Spinal cord (tissue), 10 donors: ENCODE measurements around the gene CPE. TPM values are rescaled to one million over a fixed set of nuclear protein-coding genes. Genes with fewer than 3 reads are reported as not detected.

Source experiments
- DNase-seq, 6 donors: peaks; one replicate each; pipeline versions ENCODE4 v3.0.0 to v3.0.0-alpha.2; 2013 to 2015; ENCODE audit warnings: low spot score in 6 of 6, low read depth in 4 of 6
- H3K27ac ChIP-seq: one replicate; pipeline ENCODE4 v1.5.1; 2013; ENCODE audit warnings: low read depth, low read length, control low read depth
- H3K27me3 ChIP-seq: one replicate; pipeline ENCODE4 v1.6.1; 2013; ENCODE audit warnings: low read length; ENCODE audit not compliant: control insufficient read depth, insufficient read depth
- H3K36me3 ChIP-seq: one replicate; pipeline ENCODE4 v1.6.1; 2013; ENCODE audit warnings: low read length; ENCODE audit not compliant: control insufficient read depth, insufficient read depth
- H3K4me1 ChIP-seq: one replicate; pipeline ENCODE4 v1.6.1; 2013; ENCODE audit warnings: low read length; ENCODE audit not compliant: control insufficient read depth, insufficient read depth
- H3K4me3 ChIP-seq: one replicate; pipeline ENCODE4 v1.5.1; 2013; ENCODE audit warnings: low read depth, low read length, control low read depth
- H3K9me3 ChIP-seq: one replicate; pipeline ENCODE4 v1.6.1; 2013; ENCODE audit warnings: low read length; ENCODE audit not compliant: control insufficient read depth, insufficient read depth
- WGBS: methylation state at CpG from one replicate; pipeline ENCODE4 v1.1.5; 2013; ENCODE audit warnings: missing lambda C conversion rate; ENCODE audit not compliant: insufficient coverage; 5-methylcytosine and 5-hydroxymethylcytosine counted together
- polyA plus RNA-seq, 2 donors: library from polyadenylated mRNA; unstranded; fragments of 120-200 nt; gene quantifications; one replicate each; pipeline ENCODE4 v1.2.1, GENCODE V29; 2013; ENCODE audit not compliant: insufficient read length in 2 of 2
- total RNA-seq, 2 donors: library from RNA; depleted of rRNA in 1 of 2; stranded (reverse); fragments of 120-200 nt in 1 of 2; fragments of >200 nt in 1 of 2; gene quantifications; one replicate each; pipeline versions ENCODE4 v1.2.3 to v1.2.4, GENCODE V29; 2013 to 2014
- donor health status: healthy.

Gene CPE
- total and polyA plus RNA-seq, 4 donors = 500 to 629 (median 586) TPM

GRCh38 chr4:165508372-165509120, 129.7 kb downstream of the CPE start:
- no peak overlapping the region for H3K27ac ChIP-seq
- no peaks in the 10 kb centered on the region for H3K36me3 ChIP-seq
- DNase-seq = no peak
- no peaks in the 10 kb centered on the region for H3K27me3 ChIP-seq
- H3K9me3 ChIP-seq = no peaks in the 10 kb centered on the region
- 100% methylated on average over 5 of the region's 6 CpGs for WGBS
- no peak overlapping the region for H3K4me3 ChIP-seq
- no peaks in the 10 kb centered on the region for H3K4me1 ChIP-seq

- no peaks in the 10 kb centered on the region for H3K36me3 ChIP-seq
- H3K27me3 ChIP-seq = no peaks in the 10 kb centered on the region
- no peak overlapping the region for H3K27ac ChIP-seq
- H3K9me3 ChIP-seq = no peaks in the 10 kb centered on the region
- H3K4me1 ChIP-seq = no peaks in the 10 kb centered on the region
- no peak overlapping the region for H3K4me3 ChIP-seq
- peak in 2 of 6 donors; percentile 57 to 85 for DNase-seq
- WGBS = 47% methylated on average over 4 of the region's 5 CpGs
These were observed 133.6 kb downstream of the CPE start for GRCh38 chr4:165512424-165512823.

- Histone ChIP-seq H3K36me3 (no peaks in the 10 kb centered on the region), H3K4me3 (no peak overlapping the region), H3K27ac (no peak overlapping the region), H3K27me3 (no peaks in the 10 kb centered on the region), H3K9me3 (no peaks in the 10 kb centered on the region), H3K4me1 (no peaks in the 10 kb centered on the region)
- WGBS = 100% methylated on average over 1 of the region's 2 CpGs
- DNase-seq = no peak
These were observed 135.9 kb downstream of the CPE start for GRCh38 chr4:165514739-165515138.

- no peak for DNase-seq
These were observed 136.4 kb downstream of the CPE start for GRCh38 chr4:165515201-165515600.

DNA sequence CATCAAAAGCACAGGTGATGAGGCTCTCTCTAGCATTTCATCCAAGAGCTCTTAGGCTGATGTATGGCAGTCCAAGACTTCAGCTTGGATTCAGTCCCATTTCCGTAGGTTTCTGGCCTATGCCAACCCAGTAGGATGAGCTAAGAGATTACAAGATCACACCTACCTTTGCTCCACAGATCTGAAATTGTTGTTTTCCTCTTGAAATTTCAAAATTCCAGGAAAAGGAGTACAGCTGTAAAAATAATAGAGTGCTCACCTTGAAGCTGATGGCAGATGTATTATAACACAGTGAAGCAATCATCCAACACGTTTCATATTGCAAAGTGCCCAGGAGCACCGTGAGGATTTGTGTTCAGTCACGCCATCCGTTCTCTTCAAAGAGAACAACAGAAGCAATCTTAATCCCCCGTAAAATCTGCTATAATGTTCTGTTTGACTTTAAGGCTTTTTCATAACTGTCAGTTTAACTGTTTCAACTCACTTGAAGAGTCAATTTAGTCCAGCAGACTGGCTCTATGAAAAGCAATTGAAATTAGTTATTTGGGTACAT, 137.5 kb downstream of the CPE start:
- Histone ChIP-seq H3K4me1 (no peaks in the 10 kb centered on the region), H3K9me3 (no peaks in the 10 kb centered on the region), H3K27me3 (no peaks in the 10 kb centered on the region), H3K27ac (no peak overlapping the region), H3K4me3 (no peak overlapping the region), H3K36me3 (no peaks in the 10 kb centered on the region)
- WGBS = 100% methylated on average over 1 of the region's 6 CpGs
- DNase-seq = peak in 1 of 6 donors; percentile 26

More at GRCh38 chr4:165515201-165515600, 136.4 kb downstream of the CPE start:
- Histone ChIP-seq H3K27me3 (no peaks in the 10 kb centered on the region), H3K27ac (no peak overlapping the region), H3K4me3 (no peak overlapping the region), H3K4me1 (no peaks in the 10 kb centered on the region), H3K9me3 (no peaks in the 10 kb centered on the region), H3K36me3 (no peaks in the 10 kb centered on the region)
- WGBS = 92% methylated on average over 2 of the region's 2 CpGs

DNA sequence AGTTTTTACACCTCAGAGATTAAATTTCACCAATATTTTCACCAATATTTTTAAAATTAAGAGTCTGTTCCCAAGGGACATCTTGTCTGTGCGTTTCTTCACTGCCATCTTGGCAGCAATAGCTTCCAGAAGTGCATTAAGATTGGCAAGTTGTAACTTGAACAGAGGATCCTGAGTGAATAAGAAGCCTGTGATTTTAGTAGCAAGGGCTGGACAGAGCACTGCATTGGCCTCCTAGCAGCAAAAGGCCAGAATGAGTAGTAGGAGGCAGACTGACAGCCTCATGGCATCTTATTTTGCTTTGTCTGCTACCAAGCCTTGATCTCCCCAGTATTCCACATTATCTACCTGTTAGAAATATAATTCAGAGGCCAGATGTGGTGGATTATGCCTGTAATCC, 138.4 kb downstream of the CPE start:
- H3K36me3 ChIP-seq = no peaks in the 10 kb centered on the region
- no peak overlapping the region for H3K4me3 ChIP-seq
- DNase-seq = no peak
- no peaks in the 10 kb centered on the region for H3K27me3 ChIP-seq
- no peaks in the 10 kb centered on the region for H3K9me3 ChIP-seq
- no peaks in the 10 kb centered on the region for H3K4me1 ChIP-seq
- H3K27ac ChIP-seq = no peak overlapping the region
- 100% methylated on average over 1 of the region's 1 CpG for WGBS

GRCh38 chr4:165518024-165518616, 139.3 kb downstream of the CPE start:
- no CpG with 5 or more reads among the region's 1 CpG for WGBS
- Histone ChIP-seq H3K36me3 (no peaks in the 10 kb centered on the region), H3K9me3 (no peaks in the 10 kb centered on the region), H3K4me1 (no peaks in the 10 kb centered on the region), H3K27me3 (no peaks in the 10 kb centered on the region), H3K4me3 (no peak overlapping the region), H3K27ac (no peak overlapping the region)
- no peak for DNase-seq

GRCh38 chr4:165518686-165519085, 139.9 kb downstream of the CPE start:
- WGBS = no CpG with 5 or more reads among the region's 1 CpG
- no peaks in the 10 kb centered on the region for H3K36me3 ChIP-seq
- no peak overlapping the region for H3K4me3 ChIP-seq

DNA sequence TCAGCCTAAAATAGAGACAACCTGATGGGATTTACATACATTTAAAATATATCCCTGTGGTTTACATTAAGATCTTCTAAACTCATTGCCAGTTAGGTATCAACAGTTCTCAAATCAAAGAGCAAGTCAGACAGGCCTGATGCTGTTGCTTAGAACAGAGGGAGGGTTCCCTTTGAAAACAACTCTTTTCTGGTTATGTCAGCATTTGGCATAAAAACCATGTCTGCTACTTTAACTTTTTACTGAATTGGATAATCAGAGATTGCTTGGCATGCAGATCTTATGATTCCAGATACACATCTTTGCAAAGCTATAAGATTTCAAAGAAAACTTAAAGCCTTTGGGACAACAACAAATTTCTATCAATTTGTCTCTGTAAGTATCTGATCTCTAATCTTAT, 140.8 kb downstream of the CPE start:
- no peak overlapping the region for H3K27ac ChIP-seq
- no peaks in the 10 kb centered on the region for H3K27me3 ChIP-seq
- no peaks in the 10 kb centered on the region for H3K4me1 ChIP-seq
- H3K9me3 ChIP-seq = no peaks in the 10 kb centered on the region
- no peaks in the 10 kb centered on the region for H3K36me3 ChIP-seq
- DNase-seq = no peak
- no peak overlapping the region for H3K4me3 ChIP-seq

More at GRCh38 chr4:165518686-165519085, 139.9 kb downstream of the CPE start:
- H3K27ac ChIP-seq = no peak overlapping the region
- DNase-seq = no peak
- H3K9me3 ChIP-seq = no peaks in the 10 kb centered on the region
- no peaks in the 10 kb centered on the region for H3K4me1 ChIP-seq
- H3K27me3 ChIP-seq = no peaks in the 10 kb centered on the region

DNA sequence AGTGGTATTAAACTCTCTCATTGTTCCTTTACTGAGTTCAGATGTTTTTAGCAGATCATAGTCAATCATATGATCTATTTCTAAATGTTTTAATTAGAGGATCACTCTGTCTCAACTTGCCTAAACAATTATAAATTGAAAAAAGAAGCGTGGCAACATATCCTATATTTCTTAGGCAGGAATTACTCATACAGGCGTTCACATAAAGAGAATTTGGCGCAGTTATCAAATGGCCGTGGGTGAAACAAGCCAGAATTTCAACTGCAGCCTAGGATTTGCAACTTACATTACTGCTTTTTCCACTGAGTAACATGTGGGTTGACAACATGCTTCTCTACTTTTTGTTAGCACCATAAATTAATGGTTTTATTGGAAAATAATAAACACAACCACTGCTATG, 141.3 kb downstream of the CPE start:
- Histone ChIP-seq H3K9me3 (no peaks in the 10 kb centered on the region), H3K27ac (no peak overlapping the region), H3K4me1 (no peaks in the 10 kb centered on the region), H3K4me3 (no peak overlapping the region), H3K36me3 (no peaks in the 10 kb centered on the region), H3K27me3 (no peaks in the 10 kb centered on the region)
- 94% methylated on average over 3 of the region's 4 CpGs for WGBS
- no peak for DNase-seq
